ENCODE results near the gene CFAP58.
A peak's percentile ranks its signal among the peaks of the same experiment; 100 is the strongest.

The CFAP58 gene

GRCh38 chr10:104321725-104322415, 31.8 kb upstream of the CFAP58 start:
- DNase-seq (ENCODE audit: low read depth in 2 of 2) = no peak

- no peak for DNase-seq (ENCODE audit: low read depth in 2 of 2)
Observed at GRCh38 chr10:104322416-104322782, 31.2 kb upstream of the CFAP58 start.

- DNase-seq (ENCODE audit: low read depth in 2 of 2) = no peak
Observed at GRCh38 chr10:104323085-104323484, 30.5 kb upstream of the CFAP58 start.

- no peak for DNase-seq (ENCODE audit: low read depth in 2 of 2)
Observed at GRCh38 chr10:104323760-104324201, 29.9 kb upstream of the CFAP58 start.

GRCh38 chr10:104324221-104324686, 29.4 kb upstream of the CFAP58 start:
- no peak for DNase-seq (ENCODE audit: low read depth in 2 of 2)

GRCh38 chr10:104324931-104325330, 28.7 kb upstream of the CFAP58 start:
- DNase-seq (ENCODE audit: low read depth in 2 of 2) = no peak

GRCh38 chr10:104325436-104326435, 27.9 kb upstream of the CFAP58 start:
- no peak for DNase-seq (ENCODE audit: low read depth in 2 of 2)

- DNase-seq (ENCODE audit: low read depth in 2 of 2) = no peak
Observed at GRCh38 chr10:104326991-104327610, 26.5 kb upstream of the CFAP58 start.

GRCh38 chr10:104327745-104328645, 25.6 kb upstream of the CFAP58 start:
- no peak for DNase-seq (ENCODE audit: low read depth in 2 of 2)

- DNase-seq (ENCODE audit: low read depth in 2 of 2) = no peak
Observed at GRCh38 chr10:104328646-104328895, 25.1 kb upstream of the CFAP58 start.

GRCh38 chr10:104328896-104329710, 24.5 kb upstream of the CFAP58 start:
- peak; percentile 57 to 70 for DNase-seq (ENCODE audit: low read depth in 2 of 2)

- no peak for DNase-seq (ENCODE audit: low read depth in 2 of 2)
Observed at GRCh38 chr10:104329735-104330134, 23.9 kb upstream of the CFAP58 start.

GRCh38 chr10:104330168-104331110, 23.2 kb upstream of the CFAP58 start:
- no peak for DNase-seq (ENCODE audit: low read depth in 2 of 2)

- DNase-seq (ENCODE audit: low read depth in 2 of 2) = no peak
Observed at GRCh38 chr10:104331208-104331838, 22.3 kb upstream of the CFAP58 start.

- no peak for DNase-seq (ENCODE audit: low read depth in 2 of 2)
Observed at GRCh38 chr10:104332243-104333031, 21.2 kb upstream of the CFAP58 start.

GRCh38 chr10:104333032-104333727, 20.5 kb upstream of the CFAP58 start:
- peak in 1 of 2 donors; percentile 39 for DNase-seq (ENCODE audit: low read depth in 2 of 2)

- DNase-seq (ENCODE audit: low read depth in 2 of 2) = no peak
Observed at GRCh38 chr10:104333728-104334373, 19.8 kb upstream of the CFAP58 start.

Measured in stimulated activated CD8-positive, alpha-beta memory T cell treated with anti-CD3 and anti-CD28 coated beads, Interleukin-2, amount 100 ng/mL, for 48 hours (primary cell).